Measurements from ENCODE around the gene SYCP2L. TPM values are rescaled to one million over a fixed set of nuclear protein-coding genes. Genes with fewer than 3 reads are reported as not detected.

Gene SYCP2L
- total RNA-seq, 1 experiment from 2014 or later = 4.9 TPM

GRCh38 chr6:10999994-11000393 lies 113.1 kb downstream of the SYCP2L start:
- no peaks in the 10 kb centered on the region for H3K79me2 ChIP-seq (ENCODE audit: insufficient read depth, low read length)
- no peak overlapping the region for H2AFZ ChIP-seq (ENCODE audit: low read depth, low read length, poor library complexity, severe bottlenecking)
- no peaks in the 10 kb centered on the region for H3K4me1 ChIP-seq (ENCODE audit: control insufficient read depth in 1 of 2, insufficient read depth in 2 of 2, low read length in 2 of 2)
- no peak for ATAC-seq
- no peak for DNase-seq (ENCODE audit: low read depth, low spot score)
- H3K36me3 ChIP-seq (ENCODE audit: control insufficient read depth in 1 of 2, insufficient read depth in 2 of 2, low read length in 2 of 2) = no peaks in the 10 kb centered on the region
- H3K9me3 ChIP-seq (ENCODE audit: control insufficient read depth in 1 of 2, insufficient read depth in 1 of 2, low read depth in 1 of 2, low read length in 2 of 2) = no peaks in the 10 kb centered on the region
- POLR2A ChIA-PET = no interaction called here
- no peaks in the 10 kb centered on the region for H3K27me3 ChIP-seq (ENCODE audit: insufficient read depth, low read length)
- intact Hi-C loops (cut with micrococcal nuclease) = no loop called here
- H3K9me2 ChIP-seq (ENCODE audit: insufficient read depth) = no peaks in the 10 kb centered on the region
- H3K9ac ChIP-seq (ENCODE audit: low read length) = no peak overlapping the region
- BruUV-seq (replicated peaks) = no TSS peak
- RAD21 ChIA-PET (ENCODE audit: low non-redundant PET in 1 of 2, low total read pairs in 2 of 2, uncharacterized antibody in 2 of 2, unreplicated experiment in 2 of 2) = no interaction called here
- no peak overlapping the region for H3K4me3 ChIP-seq (replicated peaks in 1 of 2; ENCODE audit: low read depth in 1 of 2, low read length in 2 of 2)
- no peak overlapping the region for H3K4me2 ChIP-seq (ENCODE audit: low read length)
- H4K20me1 ChIP-seq (ENCODE audit: insufficient read depth) = no peaks in the 10 kb centered on the region
- TF ChIP-seq ZBTB33 (IDR thresholded peaks at IDR 0.05; ENCODE audit: extremely low read depth, insufficient replicate concordance, low read length) = no peak
- TF ChIP-seq ATF3 (IDR thresholded peaks at IDR 0.05) = no peak
- no peak for TF ChIP-seq TCF7L2 (IDR thresholded peaks at IDR 0.05; ENCODE audit: borderline replicate concordance, extremely low read depth, insufficient read depth, insufficient read length)
- no peak for TF ChIP-seq EGR1 (IDR thresholded peaks at IDR 0.05; ENCODE audit: low read depth)
- TF ChIP-seq RAD21 (IDR thresholded peaks at IDR 0.05; ENCODE audit: low read depth) = no peak
- TF ChIP-seq EZH2phosphoT487 (IDR thresholded peaks at IDR 0.05; ENCODE audit: borderline replicate concordance) = no peak
- TF ChIP-seq CBX3 (IDR thresholded peaks at IDR 0.05; ENCODE audit: low read depth) = no peak
- no peak for TF ChIP-seq CEBPB (IDR thresholded peaks at IDR 0.05; ENCODE audit: low read depth)
- no peak for TF ChIP-seq FOSL1 (IDR thresholded peaks at IDR 0.05; ENCODE audit: low read depth)
- no peak for TF ChIP-seq SRF (IDR thresholded peaks at IDR 0.05; ENCODE audit: low read depth)
- no peak for TF ChIP-seq REST (IDR thresholded peaks at IDR 0.05; ENCODE audit: low read depth)
- no peak for TF ChIP-seq ZFX (IDR thresholded peaks at IDR 0.05)
- CTCF ChIA-PET = no interaction called here
- no peak overlapping the region for H3K27ac ChIP-seq (ENCODE audit: low read depth, low read length)
